ENCODE results near the gene LY6G6D.
"Not testable (repeated sequence)": the region's sequence is repeated elsewhere in the genome, so short reads cannot be mapped to it uniquely, and the experiment has no call there.

LY6G6D gene

DNA sequence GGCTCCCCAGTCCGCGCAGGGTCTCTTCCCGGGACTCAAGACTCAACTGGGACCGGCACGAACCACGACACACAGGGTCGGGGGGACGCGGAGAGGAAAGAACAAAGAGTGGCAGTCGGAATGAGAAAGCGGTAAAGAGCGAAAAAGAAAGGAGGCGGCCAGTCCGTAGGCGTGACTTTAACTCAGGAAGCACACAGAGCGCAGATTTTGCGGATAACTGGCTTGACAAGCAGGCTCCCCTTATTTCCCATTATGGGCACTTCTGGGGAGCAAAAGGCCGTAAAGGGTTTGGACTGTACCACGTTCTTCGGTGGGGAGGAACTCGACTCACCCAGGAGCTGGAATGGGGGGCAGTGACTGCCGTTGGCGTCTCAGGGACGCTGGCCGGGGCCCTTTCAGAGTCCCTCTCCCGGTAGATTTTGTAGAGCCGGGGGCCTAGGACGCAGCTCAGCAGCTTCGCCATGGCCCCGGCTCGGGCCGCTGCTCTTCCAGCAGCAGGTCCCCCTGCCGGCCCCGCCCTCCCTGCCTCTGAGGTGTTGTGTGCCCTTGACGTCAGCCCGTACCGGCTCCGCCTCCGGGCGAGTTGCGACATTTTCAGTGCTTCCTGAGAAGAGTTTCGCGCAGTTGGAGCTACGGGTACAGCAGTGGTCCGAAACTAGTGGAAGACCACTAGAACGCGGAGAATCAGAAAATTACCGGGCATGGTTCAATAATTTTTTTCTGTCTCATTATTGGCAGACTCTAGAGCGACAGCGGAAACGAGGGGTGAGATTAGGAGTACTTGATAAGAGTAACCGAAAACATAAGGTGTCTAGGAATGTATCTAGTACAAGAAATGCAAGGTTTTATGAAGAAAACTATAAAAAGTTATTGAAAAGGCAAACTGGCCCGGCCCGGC lies 12.1 kb upstream of the LY6G6D start, which contains the start of gene ABHD16A:
Gene ABHD16A (minus strand): TSS at position 506 of the 898 bp plus-strand sequence. CDS start 43 bp downstream, at position 463.
- Mint-ChIP-seq H3K4me3 (peak within 1 kb of the TSS; percentile 99), H3K9me3 (no peaks in the 10 kb centered on the region), H3K36me3 (no peaks in the 10 kb centered on the region), H3K27ac (peak within 1 kb of the TSS; percentile 97), H3K27me3 (no peaks in the 10 kb centered on the region), H3K4me1 (peaks cover 17% of the 10 kb centered on the region)
- peak; percentile 95 for ATAC-seq (ENCODE audit: low read depth)
- DNase-seq (ENCODE audit: low spot score in 2 of 2), result peak; percentile 93 to 95

DNA sequence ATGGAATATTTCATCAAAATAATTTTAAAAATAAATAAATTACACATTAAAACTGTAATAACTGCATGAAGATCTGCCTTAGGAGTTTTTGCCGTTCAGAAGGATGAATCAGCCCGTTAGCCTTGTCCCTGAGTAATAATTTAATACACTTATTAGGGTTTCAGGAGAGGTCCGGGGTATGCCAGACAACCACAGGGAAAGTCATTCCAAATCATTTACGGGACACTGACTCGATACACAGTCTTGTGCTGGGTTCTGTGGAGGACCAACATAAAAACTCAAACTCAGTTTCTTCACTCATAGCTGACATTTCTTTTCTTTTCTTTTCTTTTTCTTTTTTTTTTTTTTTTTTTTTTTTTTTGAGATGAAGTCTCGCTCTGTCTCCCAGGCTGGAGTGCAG lies 9.2 kb upstream of the LY6G6D start:
- ATAC-seq (ENCODE audit: low read depth) (no peak), DNase-seq (ENCODE audit: low spot score in 2 of 2) (no peak)
- H3K4me3 Mint-ChIP-seq, result no peak overlapping the region
- H3K9me3 Mint-ChIP-seq, result no peaks in the 10 kb centered on the region
- H3K36me3 Mint-ChIP-seq, result no peaks in the 10 kb centered on the region
- H3K27ac Mint-ChIP-seq, result no peak overlapping the region
- peaks cover 22% of the 10 kb centered on the region for H3K4me1 Mint-ChIP-seq
- H3K27me3 Mint-ChIP-seq, result no peaks in the 10 kb centered on the region

DNA sequence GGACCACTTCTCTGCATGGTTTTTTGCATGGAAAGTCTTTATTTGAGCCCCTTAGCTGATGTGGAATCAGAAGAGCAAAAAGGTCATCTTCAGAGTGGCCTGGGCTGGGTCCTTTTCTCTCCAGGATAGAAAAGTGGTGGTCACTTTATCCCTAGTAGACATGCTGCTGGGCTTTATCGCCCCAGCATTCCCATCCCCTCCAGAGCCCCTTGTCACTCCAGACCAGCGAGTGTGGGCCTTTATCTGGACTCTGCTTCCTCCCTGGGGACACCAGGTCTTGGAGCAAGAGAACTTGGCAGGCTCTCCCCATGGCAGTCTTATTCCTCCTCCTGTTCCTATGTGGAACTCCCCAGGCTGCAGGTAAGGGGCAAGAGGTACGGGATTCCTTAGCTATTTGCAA lies 8.5 kb upstream of the LY6G6D start, which contains the start of gene LY6G6F:
Gene LY6G6F (plus strand): TSS at position 268 of the 400 bp plus-strand sequence. CDS start 41 bp downstream, at position 309.
- DNase-seq (ENCODE audit: low spot score in 2 of 2) (no peak), ATAC-seq (ENCODE audit: low read depth) (no peak)
- H3K36me3 Mint-ChIP-seq, result no peaks in the 10 kb centered on the region
- no peak within 1 kb of the TSS for H3K4me3 Mint-ChIP-seq
- no peaks in the 10 kb centered on the region for H3K27me3 Mint-ChIP-seq
- peaks cover 19% of the 10 kb centered on the region for H3K4me1 Mint-ChIP-seq
- no peaks in the 10 kb centered on the region for H3K9me3 Mint-ChIP-seq
- no peak within 1 kb of the TSS for H3K27ac Mint-ChIP-seq

GRCh38 chr6:31707701-31708100 lies 7.4 kb upstream of the LY6G6D start:
- Mint-ChIP-seq H3K27me3 (no peaks in the 10 kb centered on the region), H3K36me3 (no peaks in the 10 kb centered on the region), H3K9me3 (no peaks in the 10 kb centered on the region), H3K4me3 (no peak overlapping the region), H3K27ac (no peak overlapping the region), H3K4me1 (peaks cover 14% of the 10 kb centered on the region)
- no peak for ATAC-seq (ENCODE audit: low read depth)
- no peak for DNase-seq (ENCODE audit: low spot score in 2 of 2)

- H3K9me3 Mint-ChIP-seq, result no peaks in the 10 kb centered on the region
- ATAC-seq (ENCODE audit: low read depth) (no peak), DNase-seq (ENCODE audit: low spot score in 2 of 2) (no peak)
- H3K36me3 Mint-ChIP-seq, result no peaks in the 10 kb centered on the region
- peaks cover 14% of the 10 kb centered on the region for H3K4me1 Mint-ChIP-seq
- no peak overlapping the region for H3K27ac Mint-ChIP-seq
- no peak overlapping the region for H3K4me3 Mint-ChIP-seq
- H3K27me3 Mint-ChIP-seq, result no peaks in the 10 kb centered on the region
Observed at GRCh38 chr6:31708224-31708623, 6.9 kb upstream of the LY6G6D start.

DNA sequence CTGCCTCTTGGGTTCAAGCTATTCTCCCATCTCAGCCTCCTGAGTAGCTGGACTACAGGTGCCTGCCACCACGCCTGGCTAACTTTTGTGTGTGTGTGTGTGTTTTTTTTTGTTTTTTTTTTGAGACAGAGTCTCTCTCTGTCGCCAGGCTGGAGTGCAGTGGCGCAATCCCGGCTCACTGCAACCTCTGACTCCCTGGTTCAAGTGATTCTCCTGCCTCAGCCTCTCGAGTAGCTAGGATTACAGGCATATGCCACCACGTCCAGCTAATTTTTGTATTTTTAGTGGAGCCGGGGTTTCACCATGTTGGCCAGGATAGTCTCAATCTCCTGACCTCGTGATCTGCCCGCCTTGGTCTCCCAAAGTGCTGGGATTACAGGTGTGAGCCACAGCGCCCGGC lies 6.0 kb upstream of the LY6G6D start:
- peaks cover 12% of the 10 kb centered on the region for H3K4me1 Mint-ChIP-seq
- H3K9me3 Mint-ChIP-seq; H3K27ac Mint-ChIP-seq; ATAC-seq (ENCODE audit: low read depth); DNase-seq (ENCODE audit: low spot score in 2 of 2); H3K36me3 Mint-ChIP-seq; H3K4me3 Mint-ChIP-seq; H3K27me3 Mint-ChIP-seq: not testable (repeated sequence)

GRCh38 chr6:31710523-31711219 lies 4.5 kb upstream of the LY6G6D start:
- Mint-ChIP-seq H3K4me3 (peak overlapping the region; percentile 52), H3K27me3 (no peaks in the 10 kb centered on the region)

GRCh38 chr6:31711233-31711632 lies 3.9 kb upstream of the LY6G6D start:
- DNase-seq (ENCODE audit: low spot score in 2 of 2), result no peak
- H3K4me1 Mint-ChIP-seq, result peaks cover 12% of the 10 kb centered on the region
- no peaks in the 10 kb centered on the region for H3K9me3 Mint-ChIP-seq
- no peak for ATAC-seq (ENCODE audit: low read depth)
- H3K27ac Mint-ChIP-seq, result no peak overlapping the region
- no peaks in the 10 kb centered on the region for H3K36me3 Mint-ChIP-seq
- H3K4me3 Mint-ChIP-seq, result no peak overlapping the region
- no peaks in the 10 kb centered on the region for H3K27me3 Mint-ChIP-seq

More at GRCh38 chr6:31710523-31711219, 4.5 kb upstream of the LY6G6D start:
- Mint-ChIP-seq H3K27ac (no peak overlapping the region), H3K36me3 (no peaks in the 10 kb centered on the region), H3K4me1 (peaks cover 12% of the 10 kb centered on the region), H3K9me3 (no peaks in the 10 kb centered on the region)
- ATAC-seq (ENCODE audit: low read depth), result no peak
- DNase-seq (ENCODE audit: low spot score in 2 of 2), result no peak

GRCh38 chr6:31712296-31712695 lies 2.9 kb upstream of the LY6G6D start:
- no peaks in the 10 kb centered on the region for H3K9me3 Mint-ChIP-seq
- no peak overlapping the region for H3K4me3 Mint-ChIP-seq
- H3K36me3 Mint-ChIP-seq, result no peaks in the 10 kb centered on the region
- no peak overlapping the region for H3K27ac Mint-ChIP-seq
- peaks cover 12% of the 10 kb centered on the region for H3K4me1 Mint-ChIP-seq
- H3K27me3 Mint-ChIP-seq, result no peaks in the 10 kb centered on the region
- peak in 1 of 2 donors; percentile 30 for DNase-seq (ENCODE audit: low spot score in 2 of 2)
- ATAC-seq (ENCODE audit: low read depth), result peak; percentile 98

- Mint-ChIP-seq H3K27me3 (no peaks in the 10 kb centered on the region), H3K36me3 (no peaks in the 10 kb centered on the region)
Observed at GRCh38 chr6:31713465-31713864, 1.7 kb upstream of the LY6G6D start.

GRCh38 chr6:31713991-31714684 lies 1.0 kb upstream of the LY6G6D start:
- Mint-ChIP-seq H3K27me3 (no peaks in the 10 kb centered on the region), H3K4me1 (peaks cover 12% of the 10 kb centered on the region), H3K4me3 (no peak overlapping the region), H3K36me3 (no peaks in the 10 kb centered on the region), H3K9me3 (no peaks in the 10 kb centered on the region), H3K27ac (no peak overlapping the region)
- ATAC-seq (ENCODE audit: low read depth) (no peak), DNase-seq (ENCODE audit: low spot score in 2 of 2) (no peak)

More at GRCh38 chr6:31713465-31713864, 1.7 kb upstream of the LY6G6D start:
- H3K27ac Mint-ChIP-seq, result no peak overlapping the region
- no peak for ATAC-seq (ENCODE audit: low read depth)
- no peak for DNase-seq (ENCODE audit: low spot score in 2 of 2)
- peaks cover 12% of the 10 kb centered on the region for H3K4me1 Mint-ChIP-seq
- no peaks in the 10 kb centered on the region for H3K9me3 Mint-ChIP-seq
- no peak overlapping the region for H3K4me3 Mint-ChIP-seq

DNA sequence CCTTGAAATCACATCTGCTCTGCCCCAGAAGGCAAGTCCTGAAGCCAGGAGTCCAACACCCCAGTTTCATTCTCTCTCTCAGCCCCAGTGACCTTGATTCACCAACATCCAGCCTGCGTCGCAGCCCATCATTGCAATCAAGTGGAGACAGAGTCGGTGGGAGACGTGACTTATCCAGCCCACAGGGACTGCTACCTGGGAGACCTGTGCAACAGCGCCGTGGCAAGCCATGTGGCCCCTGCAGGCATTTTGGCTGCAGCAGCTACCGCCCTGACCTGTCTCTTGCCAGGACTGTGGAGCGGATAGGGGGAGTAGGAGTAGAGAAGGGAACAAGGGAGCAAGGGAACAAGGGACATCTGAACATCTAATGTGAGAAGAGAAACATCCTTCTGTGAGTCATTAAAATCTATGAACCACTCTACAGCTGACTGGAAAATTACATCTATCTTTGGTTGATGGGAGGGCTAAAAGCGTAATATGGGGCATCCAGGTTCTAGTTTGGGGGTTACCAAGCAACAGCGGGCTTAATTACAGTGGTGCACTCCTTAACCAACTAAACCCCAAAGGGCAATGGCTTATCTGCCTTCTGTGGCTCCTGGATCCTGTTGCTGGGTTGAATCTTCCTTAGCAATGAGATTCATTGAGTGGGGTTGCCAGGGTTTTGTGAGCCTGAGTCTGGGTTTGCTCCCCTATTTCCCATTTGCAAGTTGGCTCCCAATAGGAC lies 2.5 kb downstream of the LY6G6D start:
- Mint-ChIP-seq H3K4me3 (no peak overlapping the region), H3K27me3 (no peaks in the 10 kb centered on the region), H3K9me3 (no peaks in the 10 kb centered on the region), H3K36me3 (no peaks in the 10 kb centered on the region), H3K4me1 (no peaks in the 10 kb centered on the region), H3K27ac (no peak overlapping the region)
- DNase-seq (ENCODE audit: low spot score in 2 of 2), result no peak
- no peak for ATAC-seq (ENCODE audit: low read depth)

DNA sequence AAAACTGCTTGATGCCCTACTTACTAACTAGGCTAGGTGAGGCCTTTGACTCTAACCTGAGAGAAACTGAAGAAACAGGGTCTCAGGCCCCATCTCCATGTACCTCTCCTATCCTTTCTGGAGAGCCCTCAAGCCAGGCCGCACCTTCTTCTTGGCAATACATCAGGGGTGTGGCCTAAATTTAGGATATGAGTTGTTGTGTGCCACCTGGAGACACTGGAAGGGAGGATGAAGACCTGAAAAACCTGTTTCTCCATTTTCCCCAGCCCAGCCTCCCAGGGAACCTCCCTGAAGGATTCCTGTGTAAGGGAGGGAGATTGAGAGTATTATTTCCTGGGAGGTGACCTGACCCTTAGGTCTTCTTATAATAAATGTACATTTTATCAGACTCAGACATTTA lies 3.1 kb downstream of the LY6G6D start:
- H3K27me3 Mint-ChIP-seq, result no peaks in the 10 kb centered on the region

More for the DNA sequence above, 3.1 kb downstream of the LY6G6D start:
- ATAC-seq (ENCODE audit: low read depth), result no peak
- Mint-ChIP-seq H3K36me3 (no peaks in the 10 kb centered on the region), H3K4me1 (peaks cover 2% of the 10 kb centered on the region), H3K4me3 (no peak overlapping the region), H3K9me3 (no peaks in the 10 kb centered on the region), H3K27ac (no peak overlapping the region)
- DNase-seq (ENCODE audit: low spot score in 2 of 2), result no peak

Data from memory B cell (primary cell).